ENCODE measurements around the gene CCNY. TPM values are rescaled to one million over a fixed set of nuclear protein-coding genes. Genes with fewer than 3 reads are reported as not detected.
"Not testable (repeated sequence)": the region's sequence is repeated elsewhere in the genome, so short reads cannot be mapped to it uniquely, and the experiment has no call there.

The CCNY gene
- total RNA-seq, 2 experiments from 2014 or later, result 47.0 to 51.5 TPM

DNA sequence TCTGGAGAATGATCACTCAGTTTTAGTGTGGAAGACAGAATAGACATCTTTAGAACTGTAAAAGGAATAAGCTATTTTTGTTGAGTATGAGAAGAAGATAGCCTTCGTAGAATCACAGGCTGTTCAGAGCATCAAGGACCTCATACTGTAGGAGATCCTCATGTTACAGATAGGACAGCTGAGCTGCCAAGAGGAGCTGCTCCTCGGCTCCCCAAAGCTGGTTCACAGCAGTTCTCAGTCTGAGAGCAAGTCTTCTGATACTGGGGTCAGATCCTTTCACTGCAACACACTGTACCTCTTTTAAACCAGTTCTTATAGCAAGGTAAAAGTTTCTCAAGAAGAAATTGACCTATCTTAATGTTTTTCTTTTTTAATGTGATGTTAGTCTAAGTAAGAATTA, 17.1 kb downstream of the CCNY start:
- DNase-seq (no peak), ATAC-seq (no peak)
- Mint-ChIP-seq H3K27me3 (no peaks in the 10 kb centered on the region), H3K4me1 (peaks cover 81% of the 10 kb centered on the region), H3K27ac (no peak overlapping the region), H3K4me3 (no peak overlapping the region), H3K36me3 (no peaks in the 10 kb centered on the region), H3K9me3 (ENCODE audit: low read depth) (no peaks in the 10 kb centered on the region)
- CTCF ChIA-PET, result interaction anchor here (0.6 to 1.2 kb wide), 5 partner anchors 14 to 262 kb away, joined by 3 to 4 read pairs (median 3); partner anchors contain the start of gene CREM

GRCh38 chr10:35353805-35354204, 17.5 kb downstream of the CCNY start:
- H3K27ac Mint-ChIP-seq, result no peak overlapping the region
- DNase-seq, result no peak
- H3K36me3 Mint-ChIP-seq, result no peaks in the 10 kb centered on the region
- ATAC-seq, result no peak
- H3K9me3 Mint-ChIP-seq (ENCODE audit: low read depth), result no peaks in the 10 kb centered on the region
- CTCF ChIA-PET, result interaction anchor here (0.8 to 1.2 kb wide), 3 partner anchors 14 to 113 kb away, joined by 3 to 4 read pairs (median 3); no protein-coding TSS in a partner anchor
- no peak overlapping the region for H3K4me3 Mint-ChIP-seq
- H3K4me1 Mint-ChIP-seq, result peaks cover 80% of the 10 kb centered on the region
- no peaks in the 10 kb centered on the region for H3K27me3 Mint-ChIP-seq

DNA sequence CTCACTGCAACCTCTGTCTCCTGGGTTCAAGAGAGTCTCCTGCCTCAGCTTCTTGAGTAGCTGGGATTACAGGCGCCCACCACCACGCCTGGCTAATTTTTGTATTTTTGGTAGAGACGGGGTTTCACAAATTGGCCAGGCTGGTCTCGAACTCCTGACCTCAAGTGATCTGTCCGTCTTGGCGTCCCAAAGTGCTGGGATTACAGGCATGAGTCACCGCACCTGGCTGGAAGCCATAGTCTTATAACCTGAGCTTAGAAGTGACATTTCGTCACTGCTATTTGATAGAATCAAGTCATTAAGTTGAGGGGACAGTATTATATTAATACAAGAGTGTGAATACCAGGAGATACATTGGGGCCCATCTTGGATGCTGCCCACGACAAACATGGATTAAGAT, 17.9 kb downstream of the CCNY start:
- CTCF ChIA-PET, result interaction anchor here (0.9 kb wide), 1 partner anchor 114 kb away, joined by 3 read pairs; no protein-coding TSS in a partner anchor
- not testable (repeated sequence) for DNase-seq; H3K36me3 Mint-ChIP-seq; H3K27ac Mint-ChIP-seq; H3K9me3 Mint-ChIP-seq (ENCODE audit: low read depth); H3K27me3 Mint-ChIP-seq; ATAC-seq; H3K4me3 Mint-ChIP-seq
- H3K4me1 Mint-ChIP-seq, result peaks cover 75% of the 10 kb centered on the region

GRCh38 chr10:35355971-35356724, 19.8 kb downstream of the CCNY start:
- Mint-ChIP-seq H3K4me3 (peak overlapping the region; percentile 65), H3K36me3 (peaks cover 6% of the 10 kb centered on the region), H3K27me3 (no peaks in the 10 kb centered on the region), H3K4me1 (peaks cover 65% of the 10 kb centered on the region), H3K27ac (peak overlapping the region; percentile 86), H3K9me3 (ENCODE audit: low read depth) (no peaks in the 10 kb centered on the region)
- DNase-seq, result peak; percentile 65
- CTCF ChIA-PET, result interaction anchor here (1.2 to 1.5 kb wide), 3 partner anchors 10 to 207 kb away, joined by 3 to 8 read pairs (median 4); no protein-coding TSS in a partner anchor
- ATAC-seq, result peak; percentile 70

GRCh38 chr10:35356725-35357092, 20.4 kb downstream of the CCNY start:
- ATAC-seq (peak; percentile 54), DNase-seq (peak; percentile 64)
- Mint-ChIP-seq H3K36me3 (peaks cover 6% of the 10 kb centered on the region), H3K27ac (peak overlapping the region; percentile 86), H3K4me1 (peaks cover 60% of the 10 kb centered on the region), H3K9me3 (ENCODE audit: low read depth) (no peaks in the 10 kb centered on the region), H3K27me3 (no peaks in the 10 kb centered on the region), H3K4me3 (peak overlapping the region; percentile 65)
- CTCF ChIA-PET, result interaction anchor here (1.2 to 1.5 kb wide), 3 partner anchors 11 to 207 kb away, joined by 3 to 8 read pairs (median 4); no protein-coding TSS in a partner anchor

GRCh38 chr10:35359056-35359455, 22.7 kb downstream of the CCNY start:
- CTCF ChIA-PET, result interaction anchor here (0.9 kb wide), 1 partner anchor 204 kb away, joined by 3 read pairs; no protein-coding TSS in a partner anchor
- peaks cover 42% of the 10 kb centered on the region for H3K4me1 Mint-ChIP-seq

GRCh38 chr10:35359873-35360272, 23.6 kb downstream of the CCNY start:
- peaks cover 9% of the 10 kb centered on the region for H3K36me3 Mint-ChIP-seq
- no peaks in the 10 kb centered on the region for H3K9me3 Mint-ChIP-seq (ENCODE audit: low read depth)
- H3K4me1 Mint-ChIP-seq, result peaks cover 38% of the 10 kb centered on the region
- no peak overlapping the region for H3K27ac Mint-ChIP-seq
- CTCF ChIA-PET, result no interaction called here
- no peak overlapping the region for H3K4me3 Mint-ChIP-seq
- no peak for DNase-seq
- H3K27me3 Mint-ChIP-seq, result no peaks in the 10 kb centered on the region
- no peak for ATAC-seq

More at GRCh38 chr10:35359056-35359455, 22.7 kb downstream of the CCNY start:
- ATAC-seq, result no peak
- Mint-ChIP-seq H3K27ac (no peak overlapping the region), H3K27me3 (no peaks in the 10 kb centered on the region), H3K4me3 (no peak overlapping the region), H3K9me3 (ENCODE audit: low read depth) (no peaks in the 10 kb centered on the region), H3K36me3 (peaks cover 9% of the 10 kb centered on the region)
- DNase-seq, result no peak

DNA sequence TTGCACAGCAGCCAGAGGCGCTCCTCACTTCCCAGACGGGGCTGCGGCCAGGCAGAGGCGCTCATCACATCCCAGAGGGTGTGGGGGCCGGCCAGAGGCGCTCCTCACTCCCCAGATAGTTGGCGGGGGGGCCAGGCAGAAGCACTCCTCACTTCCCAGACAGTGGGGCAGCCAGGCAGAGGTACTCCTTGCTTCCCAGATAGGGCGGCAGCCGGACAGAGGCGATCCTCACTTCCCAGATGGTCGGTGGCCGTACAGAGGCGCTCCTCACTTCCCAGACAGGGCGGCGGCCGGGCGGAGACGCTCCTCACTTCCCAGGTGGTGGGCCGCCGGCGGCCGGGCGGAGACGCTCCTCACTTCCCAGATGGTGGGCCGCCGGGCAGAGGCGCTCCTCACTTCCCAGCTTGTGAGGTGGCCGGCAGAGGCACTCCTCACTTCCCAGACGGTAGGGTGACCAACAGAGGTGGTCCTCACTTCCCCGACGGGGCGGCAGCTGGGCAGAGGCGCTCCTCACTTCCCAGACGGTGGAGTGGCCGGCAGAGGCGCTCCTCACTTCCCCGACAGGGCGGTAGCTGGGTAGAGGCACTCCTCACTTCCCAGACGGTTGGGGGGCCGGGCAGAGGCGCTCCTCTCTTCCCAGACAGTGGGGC, 26.5 kb downstream of the CCNY start:
- Mint-ChIP-seq H3K9me3 (ENCODE audit: low read depth) (no peaks in the 10 kb centered on the region), H3K4me1 (peaks cover 14% of the 10 kb centered on the region), H3K27me3 (no peaks in the 10 kb centered on the region), H3K4me3 (no peak overlapping the region), H3K36me3 (peaks cover 9% of the 10 kb centered on the region), H3K27ac (no peak overlapping the region)
- CTCF ChIA-PET, result no interaction called here
- ATAC-seq (no peak), DNase-seq (no peak)

DNA sequence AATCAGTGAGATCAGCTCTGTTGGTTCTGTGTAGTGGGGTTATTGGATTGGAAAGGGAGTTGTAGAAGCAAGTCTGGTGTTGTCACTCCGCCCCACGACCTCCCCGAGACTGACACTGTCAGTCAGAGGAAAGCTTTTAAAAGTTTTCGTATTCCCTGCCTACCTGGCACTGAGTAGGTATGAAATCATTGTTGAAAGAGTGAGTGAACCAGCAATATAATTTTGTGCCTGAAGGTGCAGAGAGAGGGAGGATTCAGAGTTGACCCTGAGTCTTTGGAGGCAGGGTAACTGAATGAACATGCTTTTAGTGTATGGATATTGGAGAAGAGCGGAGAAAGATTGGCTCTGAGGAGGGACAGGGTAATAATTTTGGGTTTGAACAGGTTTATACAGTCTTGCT, 27.3 kb downstream of the CCNY start:
- no peak for DNase-seq
- CTCF ChIA-PET, result no interaction called here
- Mint-ChIP-seq H3K27me3 (no peaks in the 10 kb centered on the region), H3K4me3 (no peak overlapping the region), H3K27ac (no peak overlapping the region), H3K4me1 (peaks cover 14% of the 10 kb centered on the region), H3K9me3 (ENCODE audit: low read depth) (no peaks in the 10 kb centered on the region), H3K36me3 (peaks cover 9% of the 10 kb centered on the region)
- no peak for ATAC-seq

DNA sequence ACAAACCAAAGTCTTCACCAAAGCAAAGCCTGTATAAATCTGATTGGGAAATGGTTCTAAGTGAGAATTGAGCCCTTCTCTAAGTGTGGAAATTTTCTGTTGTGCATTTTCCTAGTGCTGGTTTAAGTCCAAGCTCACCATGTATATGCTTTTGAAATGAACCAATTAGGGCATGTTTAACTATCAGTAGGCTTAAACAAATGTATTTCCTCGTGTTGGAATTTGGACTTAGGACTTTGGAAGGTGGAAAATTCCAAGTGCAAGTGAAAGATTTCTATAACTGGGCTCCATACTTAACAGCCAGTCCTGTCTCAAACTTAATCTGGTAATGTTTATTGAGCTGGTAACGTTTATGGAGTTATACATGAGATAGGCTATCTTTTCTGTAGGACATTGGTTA, 28.5 kb downstream of the CCNY start:
- Mint-ChIP-seq H3K27me3 (no peaks in the 10 kb centered on the region), H3K4me1 (peaks cover 15% of the 10 kb centered on the region), H3K4me3 (no peak overlapping the region), H3K9me3 (ENCODE audit: low read depth) (no peaks in the 10 kb centered on the region), H3K27ac (no peak overlapping the region), H3K36me3 (peaks cover 5% of the 10 kb centered on the region)
- DNase-seq (no peak), ATAC-seq (no peak)
- CTCF ChIA-PET, result no interaction called here

- Mint-ChIP-seq H3K9me3 (ENCODE audit: low read depth) (no peaks in the 10 kb centered on the region), H3K4me3 (no peak overlapping the region), H3K4me1 (peaks cover 14% of the 10 kb centered on the region), H3K36me3 (peaks cover 4% of the 10 kb centered on the region), H3K27me3 (no peaks in the 10 kb centered on the region), H3K27ac (no peak overlapping the region)
- no peak for DNase-seq
- CTCF ChIA-PET, result no interaction called here
- no peak for ATAC-seq
These were observed 29.7 kb downstream of the CCNY start for GRCh38 chr10:35365994-35366393.

DNA sequence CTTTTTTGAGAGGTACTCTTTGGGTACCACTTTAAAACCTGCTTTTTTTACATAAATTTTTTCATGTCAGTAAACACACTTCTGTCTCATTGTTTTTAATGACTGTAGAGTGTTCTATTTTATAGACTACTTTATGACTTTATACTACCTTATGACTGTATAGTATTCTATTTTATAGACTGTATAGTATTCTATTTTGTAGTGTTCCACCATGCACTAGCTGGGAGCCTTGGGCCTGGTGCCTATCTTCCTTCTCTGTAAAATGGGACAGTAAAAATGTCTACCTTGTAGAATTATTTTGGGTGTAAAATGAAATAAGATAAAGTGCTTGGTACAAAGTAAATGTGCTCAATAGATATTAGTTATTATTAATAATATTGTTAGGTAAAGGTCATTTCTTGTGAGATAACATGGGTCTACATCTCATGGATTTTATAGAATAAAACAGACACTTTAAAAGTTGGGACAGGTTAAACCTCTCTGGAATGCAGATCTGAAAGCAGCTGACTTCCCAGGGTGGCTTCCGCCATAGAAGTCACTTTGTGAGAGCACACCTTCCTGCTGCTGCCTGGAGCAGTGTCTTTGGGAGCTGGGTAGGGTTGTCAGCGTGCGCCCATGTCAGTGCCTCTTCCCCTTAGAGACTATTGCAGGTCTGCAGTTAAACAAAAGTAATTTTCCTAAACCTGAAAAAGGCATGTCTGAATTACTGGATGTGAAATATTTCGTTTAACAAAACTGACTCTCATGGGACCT, 31.0 kb downstream of the CCNY start:
- Mint-ChIP-seq H3K27ac (no peak overlapping the region), H3K27me3 (no peaks in the 10 kb centered on the region), H3K4me3 (no peak overlapping the region), H3K36me3 (peaks cover 2% of the 10 kb centered on the region), H3K9me3 (ENCODE audit: low read depth) (no peaks in the 10 kb centered on the region), H3K4me1 (peaks cover 21% of the 10 kb centered on the region)
- CTCF ChIA-PET, result interaction anchor here (0.5 kb wide), 1 partner anchor 127 kb away, joined by 4 read pairs; no protein-coding TSS in a partner anchor
- ATAC-seq, result no peak
- DNase-seq, result no peak

DNA sequence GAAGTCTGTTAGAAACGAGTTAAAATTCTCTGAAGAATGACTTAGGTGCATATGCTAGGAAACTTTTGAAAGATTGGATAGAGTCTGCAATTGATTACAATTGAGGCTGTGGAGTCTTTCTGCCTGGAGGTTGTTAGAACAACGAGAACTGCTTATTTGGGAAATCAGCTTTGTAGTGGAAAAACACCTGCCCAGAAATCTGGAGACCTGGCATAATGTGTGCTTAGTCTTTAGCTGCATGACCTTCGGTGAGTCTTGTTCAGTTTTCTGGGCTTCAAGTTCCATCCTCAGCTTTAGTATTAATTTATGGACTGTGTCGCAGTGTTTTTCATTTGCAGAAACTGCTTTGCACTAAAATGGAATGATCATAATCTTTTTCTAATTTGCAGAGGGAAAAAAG, 31.7 kb downstream of the CCNY start:
- CTCF ChIA-PET, result interaction anchor here (0.5 kb wide), 1 partner anchor 128 kb away, joined by 4 read pairs; no protein-coding TSS in a partner anchor
- peaks cover 21% of the 10 kb centered on the region for H3K4me1 Mint-ChIP-seq
- H3K27me3 Mint-ChIP-seq, result no peaks in the 10 kb centered on the region
- ATAC-seq, result no peak
- no peaks in the 10 kb centered on the region for H3K9me3 Mint-ChIP-seq (ENCODE audit: low read depth)
- no peak overlapping the region for H3K4me3 Mint-ChIP-seq
- H3K36me3 Mint-ChIP-seq, result peaks cover 2% of the 10 kb centered on the region
- no peak overlapping the region for H3K27ac Mint-ChIP-seq
- DNase-seq, result no peak
